H1 (cell line): ENCODE measurements around the gene GARNL3. TPM values are rescaled to one million over a fixed set of nuclear protein-coding genes. Genes with fewer than 3 reads are reported as not detected.

Experiments used
- CTCF ChIA-PET: fragments of 300-600 bp; sonication (Branson Sonifier 250); formaldehyde crosslinking; loops from one replicate; lab custom pipeline; 2021; ENCODE audit not compliant: partially characterized antibody; lab: Charles Lee
- POLR2A ChIA-PET: fragments of 300-600 bp; sonication (Branson Sonifier 250); formaldehyde crosslinking; loops from one replicate; lab custom pipeline; 2021; ENCODE audit warnings: inconsistent platforms; ENCODE audit not compliant: partially characterized antibody; lab: Charles Lee
- DNase-seq, 2 experiments: peaks; one replicate each; pipeline versions ENCODE4 v3.0.0 to v3.0.0-alpha.2; 2010 to 2022; ENCODE audit warnings: low spot score in 2 of 2, low read depth in 1 of 2, mixed read lengths in 1 of 2
- FAIRE-seq: peaks from 2 replicates; lab custom pipeline; 2011; peaks lifted over from hg19 to GRCh38; lab: Jason Lieb, UNC
- H2AFZ ChIP-seq: 2 replicates; pipeline ENCODE4 v1.8.1; 2012; ENCODE audit warnings: low read length, inconsistent platforms
- H2AK5ac ChIP-seq: 2 replicates; pipeline ENCODE4 v1.6.1; 2013; ENCODE audit warnings: low read depth, low read length
- H2BK120ac ChIP-seq: replicated peaks from 2 replicates; pipeline ENCODE3; 2013; ENCODE audit warnings: low read depth, low read length, inconsistent platforms
- H2BK12ac ChIP-seq: 2 replicates; pipeline ENCODE4 v1.6.1; 2013; ENCODE audit warnings: low read depth, low read length
- H2BK15ac ChIP-seq: 2 replicates; pipeline ENCODE4 v1.6.1; 2013; ENCODE audit warnings: low read length
- H2BK20ac ChIP-seq: 2 replicates; pipeline ENCODE4 v1.6.1; 2013; ENCODE audit warnings: low read length
- H2BK5ac ChIP-seq: 2 replicates; pipeline ENCODE4 v1.6.1; 2013; ENCODE audit warnings: low read depth, low read length
- H3K14ac ChIP-seq: 2 replicates; pipeline ENCODE4 v1.6.1; 2013; ENCODE audit warnings: inconsistent platforms; ENCODE audit not compliant: insufficient read length
- H3K18ac ChIP-seq: 2 replicates; pipeline ENCODE4 v1.6.1; 2013; ENCODE audit warnings: low read length; ENCODE audit errors: extremely low read depth
- H3K23ac ChIP-seq: 2 replicates; pipeline ENCODE4 v1.6.1; 2013; ENCODE audit warnings: inconsistent platforms; ENCODE audit not compliant: insufficient read length
- H3K23me2 ChIP-seq: 2 replicates; pipeline ENCODE4 v1.6.1; 2013; ENCODE audit warnings: low read depth, low read length
- H3K27ac ChIP-seq: 2 replicates; pipeline ENCODE4 v1.6.1; 2011; ENCODE audit warnings: low read depth, low read length, inconsistent platforms
- H3K27me3 ChIP-seq, 4 experiments: replicated peaks in 1 of 4; 1 replicate in 1 of 4; 2 replicates in 3 of 4; pipeline versions ENCODE4 v1.6.1 to v1.8.1; 2011 to 2013; ENCODE audit warnings: low read length in 3 of 4, mild to moderate bottlenecking in 3 of 4, inconsistent platforms in 2 of 4, mixed read lengths in 2 of 4, moderate library complexity in 1 of 4; ENCODE audit not compliant: control insufficient read depth in 3 of 4, insufficient read depth in 3 of 4; ENCODE audit errors: extremely low read depth in 1 of 4
- H3K36me3 ChIP-seq, 4 experiments: 2 replicates each; pipeline versions ENCODE4 v1.6.1 to v1.8.1; 2011 to 2013; ENCODE audit warnings: mild to moderate bottlenecking in 4 of 4, low read length in 3 of 4, moderate library complexity in 2 of 4, control low read depth in 1 of 4, inconsistent platforms in 1 of 4; ENCODE audit not compliant: insufficient read depth in 4 of 4, control insufficient read depth in 2 of 4
- H3K4ac ChIP-seq: replicated peaks from 2 replicates; pipeline ENCODE3; 2013; ENCODE audit warnings: low read length, low read depth, mixed read lengths, inconsistent platforms; ENCODE audit not compliant: insufficient read length
- H3K4me1 ChIP-seq, 4 experiments: replicated peaks in 1 of 4; 1 replicate in 1 of 4; 2 replicates in 3 of 4; pipeline versions ENCODE4 v1.6.1 to v1.8.1; 2011 to 2013; ENCODE audit warnings: low read length in 3 of 4, inconsistent platforms in 2 of 4, mixed read lengths in 1 of 4; ENCODE audit not compliant: insufficient read depth in 4 of 4, control insufficient read depth in 3 of 4
- H3K4me2 ChIP-seq, 2 experiments: 2 replicates each; pipeline versions ENCODE4 v1.6.1 to v1.8.1; 2011 to 2013; ENCODE audit warnings: low read depth in 2 of 2, low read length in 2 of 2, control low read depth in 1 of 2, inconsistent platforms in 1 of 2, mild to moderate bottlenecking in 1 of 2; ENCODE audit not compliant: insufficient read depth in 1 of 2
- H3K4me3 ChIP-seq, 4 experiments: fragments of 200-600, 300-600 bp in 1 of 4; sonication (generic), shearing (Covaris generic), sonication (Bioruptor Twin) in 1 of 4; 2 replicates each; pipeline versions ENCODE4 v1.5.1 to v1.8.1; 2011 to 2016; ENCODE audit warnings: low read length in 4 of 4, low read depth in 3 of 4, control low read depth in 2 of 4, inconsistent platforms in 2 of 4, mild to moderate bottlenecking in 2 of 4, mixed read lengths in 1 of 4, moderate library complexity in 1 of 4; ENCODE audit not compliant: insufficient read depth in 2 of 4; ENCODE audit errors: extremely low read depth in 1 of 4
- H3K56ac ChIP-seq: replicated peaks from 2 replicates; pipeline ENCODE3; 2013; ENCODE audit warnings: low read depth, mild to moderate bottlenecking, mixed read lengths, low read length, inconsistent platforms; ENCODE audit not compliant: insufficient read length
- H3K79me1 ChIP-seq: 2 replicates; pipeline ENCODE4 v1.6.1; 2013; ENCODE audit warnings: low read depth, low read length, control low read depth
- H3K79me2 ChIP-seq, 2 experiments: 2 replicates each; pipeline versions ENCODE4 v1.6.1 to v1.8.1; 2012 to 2013; ENCODE audit warnings: low read length in 2 of 2, mild to moderate bottlenecking in 2 of 2, inconsistent platforms in 1 of 2; ENCODE audit not compliant: insufficient read depth in 2 of 2, control insufficient read depth in 1 of 2
- H3K9ac ChIP-seq, 4 experiments: replicated peaks in 1 of 4; 1 replicate in 1 of 4; 2 replicates in 3 of 4; pipeline versions ENCODE4 v1.6.1 to v1.8.1; 2011 to 2013; ENCODE audit warnings: low read depth in 3 of 4, low read length in 3 of 4, control low read depth in 2 of 4, mild to moderate bottlenecking in 2 of 4, moderate library complexity in 2 of 4, inconsistent platforms in 1 of 4; ENCODE audit errors: extremely low read depth in 1 of 4
- H3K9me3 ChIP-seq, 2 experiments: 2 replicates each; pipeline versions ENCODE4 v1.6.1 to v1.8.1; 2012 to 2013; ENCODE audit warnings: mild to moderate bottlenecking in 2 of 2, moderate library complexity in 2 of 2, control low read depth in 1 of 2, inconsistent platforms in 1 of 2, low read depth in 1 of 2, low read length in 1 of 2, mixed read lengths in 1 of 2; ENCODE audit not compliant: insufficient read depth in 2 of 2
- H4K20me1 ChIP-seq, 2 experiments: replicated peaks in 1 of 2; 2 replicates each; pipeline versions ENCODE3 to v1.8.1; 2011 to 2013; ENCODE audit warnings: inconsistent platforms in 2 of 2, low read length in 2 of 2, mild to moderate bottlenecking in 1 of 2; ENCODE audit not compliant: insufficient read depth in 2 of 2, control insufficient read depth in 1 of 2
- H4K5ac ChIP-seq: 2 replicates; pipeline ENCODE4 v1.6.1; 2013; ENCODE audit warnings: low read length, low read depth, mixed read lengths, inconsistent platforms; ENCODE audit not compliant: insufficient read length
- H4K8ac ChIP-seq: 2 replicates; pipeline ENCODE4 v1.8.0; 2013; ENCODE audit warnings: mild to moderate bottlenecking, moderate library complexity, low read length, inconsistent platforms; ENCODE audit not compliant: insufficient read depth; ENCODE audit errors: extremely low read depth
- H4K91ac ChIP-seq: replicated peaks from 2 replicates; pipeline ENCODE3; 2013; ENCODE audit warnings: low read length, mixed read lengths, inconsistent platforms; ENCODE audit not compliant: insufficient read length
- CBX5 ChIP-seq: fragments of 300-800, 300-1000 bp; sonication (generic); IDR thresholded peaks from 2 replicates; pipeline ENCODE4 v1.7.1; 2016; ENCODE audit warnings: antibody characterized with exemption, low read length, low read depth
- E2F6 ChIP-seq: IDR thresholded peaks from 2 replicates; pipeline ENCODE4 v1.6.1; 2012; ENCODE audit warnings: inconsistent platforms
- POLR2A ChIP-seq, 2 experiments: IDR thresholded peaks; 1 replicate in 1 of 2; 2 replicates in 1 of 2; pipeline ENCODE4 v1.6.1; 2011; ENCODE audit warnings: low read depth in 2 of 2, low read length in 2 of 2, mild to moderate bottlenecking in 2 of 2; ENCODE audit errors: control extremely low read depth in 1 of 2
- RBBP5 ChIP-seq: IDR thresholded peaks from 2 replicates; pipeline ENCODE4 v1.7.1; 2012; ENCODE audit warnings: low read depth, mild to moderate bottlenecking, inconsistent platforms, low read length, moderate library complexity, borderline replicate concordance
- RFX5 ChIP-seq: IDR thresholded peaks from 2 replicates; pipeline ENCODE4 v1.6.1; 2011; ENCODE audit warnings: low read depth, low read length, improper control_type of control experiment, borderline replicate concordance
- RXRA ChIP-seq: IDR thresholded peaks from 2 replicates; pipeline ENCODE4 v1.6.1; 2011; ENCODE audit warnings: low read depth, mild to moderate bottlenecking, low read length, moderate library complexity; ENCODE audit not compliant: insufficient read depth
- SIN3A ChIP-seq, 2 experiments: IDR thresholded peaks in 1 of 2; conservative IDR thresholded peaks in 1 of 2; 2 replicates each; pipeline ENCODE4 v1.6.1; 2011 to 2012; ENCODE audit warnings: low read length in 2 of 2, improper control_type of control experiment in 1 of 2, low read depth in 1 of 2, mild to moderate bottlenecking in 1 of 2
- SIRT6 ChIP-seq: IDR thresholded peaks from one replicate; pipeline ENCODE4 v1.7.1; 2012; ENCODE audit warnings: low read length, inconsistent platforms
- SP1 ChIP-seq: IDR thresholded peaks from 2 replicates; pipeline ENCODE4 v1.6.1; 2011; ENCODE audit warnings: low read depth, low read length
- SRF ChIP-seq: IDR thresholded peaks from 2 replicates; pipeline ENCODE4 v1.6.1; 2011; ENCODE audit warnings: mild to moderate bottlenecking, low read depth, low read length, moderate library complexity
- SUZ12 ChIP-seq: fragments of 200-600 bp; sonication (generic); IDR thresholded peaks from 2 replicates; pipeline ENCODE4 v1.6.1; 2012; ENCODE audit warnings: mild to moderate bottlenecking, inconsistent platforms, low read length, moderate library complexity, mixed read lengths
- WGBS, 2 experiments: shearing (Covaris generic) in 1 of 2; methylation state at CpG; one replicate each; pipeline versions ENCODE4 v1.1.6 to v1.1.7; 2013 to 2015; ENCODE audit warnings: low lambda C conversion rate in 2 of 2, mixed read lengths in 2 of 2, inconsistent platforms in 1 of 2, low coverage in 1 of 2, missing lambda C conversion rate in 1 of 2; ENCODE audit not compliant: insufficient replicate concordance in 2 of 2, insufficient coverage in 1 of 2, insufficient read length in 1 of 2; ENCODE audit errors: extremely low coverage in 1 of 2, missing lambda C conversion rate in 1 of 2; 5-methylcytosine and 5-hydroxymethylcytosine counted together
- polyA plus RNA-seq, 7 experiments: library from polyadenylated mRNA; depleted of rRNA in 3 of 7; stranded (reverse) in 5 of 7; unstranded in 2 of 7; fragments of >200 nt in 5 of 7; fragments of 200-250 nt in 2 of 7; gene quantifications; 1 replicate in 5 of 7; 2 replicates in 1 of 7; 4 replicates in 1 of 7; pipeline versions ENCODE4 v1.2.1 to v1.2.3, GENCODE V29; 2011 to 2013; ENCODE audit warnings: missing spikeins in 2 of 7, mixed read lengths in 2 of 7
- total RNA-seq: library from RNA; stranded (reverse); fragmentation: NEBNext Ultra II Directional; extraction: Animal tissue kit (Norgen Biotek cat#: 25700); gene quantifications from 2 replicates; pipeline ENCODE4 v1.2.1, GENCODE V29; 2021
- TF ChIP-seq, protein P1 (sequence below): IDR thresholded peaks from 2 replicates; pipeline ENCODE4 v1.6.1; 2012; ENCODE audit warnings: low read length, inconsistent platforms

The GARNL3 gene
- total and polyA plus RNA-seq, 2 of the 8 experiments (the other 6 are each of a cell fraction or from before 2014, with no cell fraction given) = 6.5 to 18.3 TPM

- no peak for FAIRE-seq
- TF ChIP-seq, protein P1, sequence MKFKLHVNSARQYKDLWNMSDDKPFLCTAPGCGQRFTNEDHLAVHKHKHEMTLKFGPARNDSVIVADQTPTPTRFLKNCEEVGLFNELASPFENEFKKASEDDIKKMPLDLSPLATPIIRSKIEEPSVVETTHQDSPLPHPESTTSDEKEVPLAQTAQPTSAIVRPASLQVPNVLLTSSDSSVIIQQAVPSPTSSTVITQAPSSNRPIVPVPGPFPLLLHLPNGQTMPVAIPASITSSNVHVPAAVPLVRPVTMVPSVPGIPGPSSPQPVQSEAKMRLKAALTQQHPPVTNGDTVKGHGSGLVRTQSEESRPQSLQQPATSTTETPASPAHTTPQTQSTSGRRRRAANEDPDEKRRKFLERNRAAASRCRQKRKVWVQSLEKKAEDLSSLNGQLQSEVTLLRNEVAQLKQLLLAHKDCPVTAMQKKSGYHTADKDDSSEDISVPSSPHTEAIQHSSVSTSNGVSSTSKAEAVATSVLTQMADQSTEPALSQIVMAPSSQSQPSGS = no peak
- TF ChIP-seq POLR2A (IDR thresholded peaks at IDR 0.05; ENCODE audit: control extremely low read depth in 1 of 2, low read depth in 2 of 2, low read length in 2 of 2) = no peak
- TF ChIP-seq RXRA = no peak
- no peak for TF ChIP-seq E2F6
- TF ChIP-seq SIN3A (conservative IDR thresholded peaks at IDR 0.05 in 1 of 2, IDR thresholded peaks at IDR 0.05 in 1 of 2; ENCODE audit: low read depth in 1 of 2, low read length in 2 of 2) = no peak
- no peak for TF ChIP-seq SUZ12
- TF ChIP-seq SIRT6 = no peak
- no peak for TF ChIP-seq SP1
- no peak for TF ChIP-seq SRF
- no peak for TF ChIP-seq RFX5
- TF ChIP-seq CBX5 = no peak
- no peak for TF ChIP-seq RBBP5
These were observed 39.3 kb downstream of the GARNL3 start for GRCh38 chr9:127303830-127304229.

More at GRCh38 chr9:127303830-127304229, 39.3 kb downstream of the GARNL3 start:
- no peaks in the 10 kb centered on the region for H3K4me1 ChIP-seq
- H4K20me1 ChIP-seq = no peaks in the 10 kb centered on the region
- no peaks in the 10 kb centered on the region for H3K9me3 ChIP-seq
- H3K4me3 ChIP-seq = no peak overlapping the region
- H3K79me1 ChIP-seq = no peaks in the 10 kb centered on the region
- ChIA-PET CTCF (interaction anchor here (1.1 to 2.5 kb wide), 2 partner anchors 21 to 80 kb away, joined by 3 to 6 read pairs; no protein-coding TSS in a partner anchor), POLR2A (no interaction called here)
- H4K8ac ChIP-seq = no peak overlapping the region
- no peak overlapping the region for H2AFZ ChIP-seq
- no peak overlapping the region for H2BK120ac ChIP-seq
- no peak overlapping the region for H2BK5ac ChIP-seq
- no peak for DNase-seq
- no peak overlapping the region for H2AK5ac ChIP-seq
- no peak overlapping the region for H3K18ac ChIP-seq
- no peaks in the 10 kb centered on the region for H3K23me2 ChIP-seq
- H3K9ac ChIP-seq = no peak overlapping the region
- H3K56ac ChIP-seq = no peak overlapping the region
- 89% methylated on average over 1 of the region's 1 CpG; no CpG with 5 or more reads in 1 of the 2 experiments for WGBS, 2 experiments
- H3K27me3 ChIP-seq = no peaks in the 10 kb centered on the region
- H3K27ac ChIP-seq = no peak overlapping the region
- H2BK15ac ChIP-seq = no peak overlapping the region
- H3K14ac ChIP-seq = no peak overlapping the region
- H3K23ac ChIP-seq = no peak overlapping the region
- no peak overlapping the region for H2BK20ac ChIP-seq
- H4K5ac ChIP-seq = no peak overlapping the region
- H3K4me2 ChIP-seq = no peak overlapping the region
- H3K36me3 ChIP-seq = no peaks in the 10 kb centered on the region
- no peak overlapping the region for H3K4ac ChIP-seq
- no peak overlapping the region for H4K91ac ChIP-seq
- H3K79me2 ChIP-seq = no peaks in the 10 kb centered on the region
- no peak overlapping the region for H2BK12ac ChIP-seq
